Psoas muscle (tissue), 8 donors: Measurements from ENCODE around the gene ATP8A2. TPM values are rescaled to one million over a fixed set of nuclear protein-coding genes. Genes with fewer than 3 reads are reported as not detected.

Experiments
- ATAC-seq, 4 donors: fragments of 200-7000 bp; cut with Tn5 transposase; one replicate each; pipeline ENCODE4 v1.9.1; 2020; ENCODE audit warnings: moderate library complexity in 3 of 4, mild to moderate bottlenecking in 2 of 4
- DNase-seq, 2 donors: peaks; one replicate each; pipeline ENCODE4 v3.0.0-alpha.2; 2020
- H3K27ac ChIP-seq: fragments of 200-600 bp; one replicate; pipeline ENCODE4 v1.8.0; 2022
- H3K27me3 ChIP-seq, 3 donors: fragments of 200-600 bp in 1 of 3; one replicate each; pipeline versions ENCODE4 v1.6.1 to v1.8.0; 2013 to 2022; ENCODE audit warnings: low read length in 2 of 3, mild to moderate bottlenecking in 2 of 3, moderate library complexity in 1 of 3; ENCODE audit not compliant: insufficient read depth in 3 of 3
- H3K36me3 ChIP-seq, 2 donors: fragments of 200-600 bp in 1 of 2; one replicate each; pipeline versions ENCODE4 v1.6.1 to v1.8.0; 2013 to 2022; ENCODE audit warnings: low read depth in 1 of 2, mild to moderate bottlenecking in 1 of 2, moderate library complexity in 1 of 2; ENCODE audit not compliant: insufficient read depth in 1 of 2
- H3K4me1 ChIP-seq: fragments of 200-600 bp; one replicate; pipeline ENCODE4 v1.8.0; 2022
- H3K4me3 ChIP-seq: fragments of 200-600 bp; one replicate; pipeline ENCODE4 v1.8.0; 2022; ENCODE audit warnings: mild to moderate bottlenecking
- H3K9me3 ChIP-seq: fragments of 200-600 bp; one replicate; pipeline ENCODE4 v1.8.0; 2022
- WGBS, 3 donors: extraction: QIAGEN DNeasy Blood & Tissue Kit; methylation state at CpG; one replicate each; pipeline versions ENCODE4 v1.1.6 to v1.1.7; 2013; 5-methylcytosine and 5-hydroxymethylcytosine counted together
- intact Hi-C, 2 donors: fragments of 100-400 bp; cut with DNase I; formaldehyde crosslinking; loops; one replicate each; pipeline versions ENCODE4 v1.11.0 to v1.14.2; 2022
- polyA plus RNA-seq, 3 donors: library from polyadenylated mRNA; stranded (reverse); fragments of 200-250 nt; gene quantifications; one replicate each; pipeline ENCODE4 v1.2.3, GENCODE V29; 2013
- total RNA-seq, 4 donors: library from RNA; stranded (reverse); fragmentation: NEBNext Ultra II Directional in 2 of 4; extraction: Animal tissue kit (Norgen Biotek cat#: 25700) in 2 of 4; gene quantifications; one replicate each; pipeline versions ENCODE4 v1.2.1 to v1.2.4, GENCODE V29; 2021 to 2023
- TF ChIP-seq, protein P1 (sequence below): fragments of 200-600 bp; IDR thresholded peaks from one replicate; pipeline ENCODE4 v1.8.0; 2022; ENCODE audit warnings: antibody characterized with exemption
- donor health status: healthy with polysubstance abuse.
- donor health status: DM: no; HTN: no; CAD: no; lungs with moderate emphysema.
- donor health status: Bipolar disorder and iron deficiency.
- donor health status: healthy.
- donor health status: DM: yes; HTN: yes; CAD: no.
- donor health status: DM: no; HTN: no; CAD: no.
- donor health status: DM: no; HTN: no; CAD: no.
- donor health status: DM: yes; HTN: yes; CAD: no.

The ATP8A2 gene
- total and polyA plus RNA-seq, 7 donors = 0.02 to 0.22 (median 0.04) TPM; not detected in 2

DNA sequence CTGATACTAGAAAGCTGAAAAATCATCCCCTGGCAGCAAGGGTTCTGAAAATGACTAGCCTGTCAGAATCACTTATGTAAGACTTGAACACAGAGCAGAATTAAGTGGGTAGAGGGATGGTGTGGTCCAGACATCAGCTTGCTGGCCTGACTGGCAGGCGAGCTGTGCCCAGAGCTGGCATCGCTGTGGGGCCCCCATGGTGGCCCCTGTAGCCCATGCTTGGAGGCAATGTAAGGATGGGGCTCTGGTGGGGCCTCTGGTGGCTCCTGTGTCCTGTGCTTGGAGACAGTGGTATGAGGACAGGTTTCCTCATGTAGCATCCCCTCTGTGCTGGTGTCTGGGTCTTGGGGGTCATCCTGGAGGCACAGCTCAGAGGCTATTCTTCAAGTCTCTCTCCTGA is 347.9 kb downstream of the ATP8A2 start:
- TF ChIP-seq, protein P1, sequence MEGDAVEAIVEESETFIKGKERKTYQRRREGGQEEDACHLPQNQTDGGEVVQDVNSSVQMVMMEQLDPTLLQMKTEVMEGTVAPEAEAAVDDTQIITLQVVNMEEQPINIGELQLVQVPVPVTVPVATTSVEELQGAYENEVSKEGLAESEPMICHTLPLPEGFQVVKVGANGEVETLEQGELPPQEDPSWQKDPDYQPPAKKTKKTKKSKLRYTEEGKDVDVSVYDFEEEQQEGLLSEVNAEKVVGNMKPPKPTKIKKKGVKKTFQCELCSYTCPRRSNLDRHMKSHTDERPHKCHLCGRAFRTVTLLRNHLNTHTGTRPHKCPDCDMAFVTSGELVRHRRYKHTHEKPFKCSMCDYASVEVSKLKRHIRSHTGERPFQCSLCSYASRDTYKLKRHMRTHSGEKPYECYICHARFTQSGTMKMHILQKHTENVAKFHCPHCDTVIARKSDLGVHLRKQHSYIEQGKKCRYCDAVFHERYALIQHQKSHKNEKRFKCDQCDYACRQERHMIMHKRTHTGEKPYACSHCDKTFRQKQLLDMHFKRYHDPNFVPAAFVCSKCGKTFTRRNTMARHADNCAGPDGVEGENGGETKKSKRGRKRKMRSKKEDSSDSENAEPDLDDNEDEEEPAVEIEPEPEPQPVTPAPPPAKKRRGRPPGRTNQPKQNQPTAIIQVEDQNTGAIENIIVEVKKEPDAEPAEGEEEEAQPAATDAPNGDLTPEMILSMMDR = no peak
- WGBS, 3 donors = 92 to 100% (median 100%) methylated on average over 2 of the region's 2 CpGs
- Histone ChIP-seq H3K9me3 (no peaks in the 10 kb centered on the region), H3K27me3 (no peaks in the 10 kb centered on the region), H3K36me3 (no peaks in the 10 kb centered on the region), H3K4me3 (no peak overlapping the region), H3K4me1 (peaks cover 6% of the 10 kb centered on the region), H3K27ac (no peak overlapping the region)
- intact Hi-C loops = no loop called here
- ATAC-seq (no peak), DNase-seq (no peak)

DNA sequence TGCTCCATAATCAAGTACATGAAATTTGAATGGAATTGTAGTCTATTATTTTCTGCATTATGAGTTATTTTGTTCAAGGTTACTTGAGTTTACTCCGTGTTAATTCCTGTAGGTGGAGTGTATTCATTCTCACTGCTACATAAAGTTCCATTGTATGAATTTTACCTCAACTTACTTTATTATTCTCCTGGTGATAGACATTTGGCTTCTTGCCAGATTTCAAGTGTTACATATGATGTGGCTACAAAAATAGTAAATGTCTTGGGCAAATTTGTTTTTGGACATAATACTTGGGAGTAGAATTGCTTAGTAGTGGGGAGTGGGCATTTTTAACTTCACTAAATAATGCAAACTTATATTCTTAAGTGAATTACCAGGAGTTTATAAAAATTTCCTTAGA is 351.1 kb downstream of the ATP8A2 start:
- H3K4me1 ChIP-seq = peaks cover 6% of the 10 kb centered on the region
- ATAC-seq (no peak), DNase-seq (no peak)
- no peaks in the 10 kb centered on the region for H3K9me3 ChIP-seq
- no peak overlapping the region for H3K4me3 ChIP-seq
- intact Hi-C loops = no loop called here
- H3K36me3 ChIP-seq = no peaks in the 10 kb centered on the region
- H3K27ac ChIP-seq = no peak overlapping the region
- H3K27me3 ChIP-seq = no peaks in the 10 kb centered on the region
- TF ChIP-seq, protein P1 = no peak
- WGBS, 3 donors = 68 to 88% (median 83%) methylated on average over 1 of the region's 1 CpG

DNA sequence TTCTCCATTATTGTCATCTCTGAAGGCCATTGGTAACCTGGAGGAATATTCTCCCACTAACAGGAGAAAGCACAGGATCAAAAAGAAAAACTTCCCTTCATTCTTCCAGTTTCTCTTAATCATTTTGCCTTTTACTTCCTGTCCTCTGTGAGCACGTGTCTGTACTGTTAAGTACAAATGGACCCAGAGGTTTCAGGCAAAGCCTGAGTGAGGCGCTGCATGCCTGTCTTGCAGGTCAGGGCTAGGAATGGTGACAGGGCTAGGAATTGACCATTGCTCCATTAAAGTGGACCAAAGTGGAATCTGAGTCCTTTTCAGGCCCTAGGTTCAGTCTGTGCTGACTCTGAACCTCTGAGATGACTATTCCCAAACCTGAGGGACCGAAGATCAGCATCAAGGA is 353.3 kb downstream of the ATP8A2 start:
- peaks cover 6% of the 10 kb centered on the region for H3K4me1 ChIP-seq
- DNase-seq (no peak), ATAC-seq (no peak)
- no peak overlapping the region for H3K4me3 ChIP-seq
- no peak overlapping the region for H3K27ac ChIP-seq
- 87 to 94% (median 94%) methylated on average over 3 of the region's 3 CpGs for WGBS, 3 donors
- TF ChIP-seq, protein P1 = no peak
- H3K36me3 ChIP-seq = no peaks in the 10 kb centered on the region
- no peaks in the 10 kb centered on the region for H3K27me3 ChIP-seq
- intact Hi-C loops = no loop called here
- H3K9me3 ChIP-seq = no peaks in the 10 kb centered on the region

DNA sequence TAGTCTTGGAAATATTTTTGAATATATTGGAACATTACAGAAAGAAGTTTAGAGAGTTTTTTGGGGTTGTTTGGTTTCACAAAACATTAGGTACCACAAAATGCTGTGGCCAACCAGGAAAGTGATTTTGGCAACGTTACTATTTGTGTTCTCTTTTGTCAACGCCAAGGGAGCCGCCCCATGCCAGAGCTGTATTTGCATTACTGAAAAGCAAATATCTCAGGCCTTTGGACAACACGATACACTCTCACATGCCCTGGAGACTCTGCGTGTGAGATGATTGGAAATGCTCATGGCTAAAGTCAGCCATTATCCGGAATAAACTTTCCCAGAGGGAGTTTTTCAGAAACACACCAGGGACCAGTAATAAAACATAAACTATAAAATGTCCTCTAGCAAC is 355.5 kb downstream of the ATP8A2 start:
- intact Hi-C loops = no loop called here
- no peak for ATAC-seq

DNA sequence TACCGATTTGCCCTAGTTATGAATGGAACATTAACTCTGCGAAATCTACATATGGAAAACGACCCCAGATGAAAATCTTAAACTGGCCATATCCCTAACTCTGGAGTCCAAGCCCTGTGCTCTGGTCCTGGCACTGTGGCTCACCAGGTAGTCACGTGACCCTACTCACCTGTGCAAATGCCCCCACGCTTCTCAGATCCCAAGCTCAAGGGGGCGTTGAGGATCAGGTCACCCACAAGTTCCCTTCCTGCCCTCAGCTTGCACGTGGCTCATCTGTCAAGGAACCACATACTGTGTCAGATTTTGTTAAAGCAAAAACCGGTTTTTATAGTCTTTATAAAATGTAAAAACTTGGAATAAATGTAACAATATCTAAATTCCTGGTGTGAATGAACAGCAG is 356.0 kb downstream of the ATP8A2 start:
- no peaks in the 10 kb centered on the region for H3K36me3 ChIP-seq
- peaks cover 4% of the 10 kb centered on the region for H3K4me1 ChIP-seq
- ATAC-seq (no peak), DNase-seq (no peak)
- WGBS, 3 donors = 62 to 69% (median 64%) methylated on average over 8 of the region's 8 CpGs
- no peaks in the 10 kb centered on the region for H3K9me3 ChIP-seq
- no peak overlapping the region for H3K4me3 ChIP-seq
- intact Hi-C loops = no loop called here
- no peaks in the 10 kb centered on the region for H3K27me3 ChIP-seq
- TF ChIP-seq, protein P1 = no peak
- H3K27ac ChIP-seq = no peak overlapping the region

More for the DNA sequence above, 355.5 kb downstream of the ATP8A2 start:
- Histone ChIP-seq H3K9me3 (no peaks in the 10 kb centered on the region), H3K4me3 (no peak overlapping the region), H3K4me1 (peaks cover 6% of the 10 kb centered on the region), H3K27me3 (no peaks in the 10 kb centered on the region), H3K36me3 (no peaks in the 10 kb centered on the region), H3K27ac (no peak overlapping the region)
- TF ChIP-seq, protein P1 = no peak
- WGBS, 3 donors = 39 to 48% (median 47%) methylated on average over 6 of the region's 6 CpGs
- no peak for DNase-seq
